ENCODE measurements around the gene POLR1C. TPM values are rescaled to one million over a fixed set of nuclear protein-coding genes. Genes with fewer than 3 reads are reported as not detected.

The POLR1C gene
- total RNA-seq, 1 experiment from 2014 or later: 42.4 TPM

DNA sequence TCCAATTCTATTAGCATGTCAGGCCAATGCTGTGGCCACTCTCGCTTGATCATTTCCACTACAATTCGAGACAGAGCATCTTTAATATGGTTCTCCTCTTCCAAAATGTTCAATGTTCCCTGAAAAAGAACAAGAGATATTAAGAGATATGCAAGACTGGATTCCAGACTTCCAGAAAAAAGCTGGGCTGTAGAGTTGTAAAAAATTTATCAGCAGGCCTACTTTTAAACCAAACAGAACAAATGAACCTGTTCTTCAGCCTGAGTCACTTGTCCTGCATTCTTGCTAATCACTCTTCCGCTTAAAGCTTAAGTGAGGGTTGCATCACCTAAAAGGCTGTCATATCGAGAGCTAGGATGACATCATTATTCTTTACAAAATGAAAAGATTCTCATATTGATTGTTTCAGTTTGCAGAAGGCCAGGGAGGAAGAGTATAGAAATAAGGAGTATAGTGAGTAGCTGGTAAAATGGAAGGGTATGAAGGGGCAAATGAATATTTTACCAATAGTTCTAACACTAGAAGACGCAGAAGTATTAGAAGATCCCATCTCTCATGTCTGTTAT lies 54.1 kb downstream of the POLR1C start:
- no peak for DNase-seq (ENCODE audit: low spot score)

Small RNA genes lying within 50 kb of the gene (small RNA-seq; reads per million reads assigned to genes)
- not detected for gene RF00426
- gene RNU6-1113P: not detected

Other genes with a start within 250 kb of the POLR1C start
- gene SLC22A7, start 218.8 kb upstream of the POLR1C start, total RNA-seq (2014; rRNA removed; shearing (Covaris generic)): not detected in 2 replicates
- gene CRIP3, start 208.3 kb upstream of the POLR1C start, total RNA-seq (2014; rRNA removed; shearing (Covaris generic)): not detected in 2 replicates
- 4.6 and 4.7 TPM in 2 replicates for gene ZNF318, start 147.4 kb upstream of the POLR1C start, total RNA-seq (2014; rRNA removed; shearing (Covaris generic))
- gene ABCC10, start 89.5 kb upstream of the POLR1C start, total RNA-seq (2014; rRNA removed; shearing (Covaris generic)): 18.6 and 18.8 TPM in 2 replicates
- 0.10 and 0.34 TPM in 2 replicates for gene DLK2, start 61.5 kb upstream of the POLR1C start, total RNA-seq (2014; rRNA removed; shearing (Covaris generic))
- 19.9 and 20.4 TPM in 2 replicates for gene TJAP1, start 39.5 kb upstream of the POLR1C start, total RNA-seq (2014; rRNA removed; shearing (Covaris generic))
- 1.4 and 2.0 TPM in 2 replicates for gene LRRC73, start 6.7 kb upstream of the POLR1C start, total RNA-seq (2014; rRNA removed; shearing (Covaris generic))
- gene YIPF3, start 163 bp upstream of the POLR1C start, total RNA-seq (2014; rRNA removed; shearing (Covaris generic)): 92.4 and 102 TPM in 2 replicates
- gene XPO5, start 58.9 kb downstream of the POLR1C start, total RNA-seq (2014; rRNA removed; shearing (Covaris generic)): 65.9 and 71.0 TPM in 2 replicates
- 4.7 and 6.6 TPM in 2 replicates for gene POLH, start 59.1 kb downstream of the POLR1C start, total RNA-seq (2014; rRNA removed; shearing (Covaris generic))
- gene GTPBP2, start 112.2 kb downstream of the POLR1C start, total RNA-seq (2014; rRNA removed; shearing (Covaris generic)): 71.9 and 83.1 TPM in 2 replicates
- 32.1 and 36.8 TPM in 2 replicates for gene MAD2L1BP, start 118.8 kb downstream of the POLR1C start, total RNA-seq (2014; rRNA removed; shearing (Covaris generic))
- not detected in 2 replicates for gene RSPH9, start 127.9 kb downstream of the POLR1C start, total RNA-seq (2014; rRNA removed; shearing (Covaris generic))
- gene MRPS18A, start 170.7 kb downstream of the POLR1C start, total RNA-seq (2014; rRNA removed; shearing (Covaris generic)): 112 and 125 TPM in 2 replicates

All from HT-29 (cell line).